Tibial artery (tissue), 4 donors: ENCODE measurements around the gene MYOCOS.

Experiments
- DNase-seq, 2 donors: peaks; one replicate each; pipeline ENCODE4 v3.0.0-alpha.2; 2019
- H3K27ac ChIP-seq, 2 donors: fragments of 200-600 bp; sonication (generic) in 1 of 2; 1 replicate in 1 of 2; 2 replicates in 1 of 2; pipeline ENCODE4 v1.5.1; 2018 to 2019; ENCODE audit warnings: mild to moderate bottlenecking in 1 of 2
- H3K27me3 ChIP-seq, 2 donors: fragments of 200-600 bp; sonication (generic) in 1 of 2; one replicate each; pipeline versions ENCODE4 v1.5.1 to v1.6.0; 2016 to 2019
- H3K36me3 ChIP-seq, 3 donors: fragments of 200-600 bp; sonication (generic) in 2 of 3; one replicate each; pipeline ENCODE4 v1.5.1; 2016 to 2019; ENCODE audit warnings: mild to moderate bottlenecking in 2 of 3
- H3K4me1 ChIP-seq, 4 donors: fragments of 200-600 bp; sonication (generic) in 2 of 4; 1 replicate in 3 of 4; 2 replicates in 1 of 4; pipeline ENCODE4 v1.5.1; 2016 to 2019
- H3K4me3 ChIP-seq, 2 donors: fragments of 200-600 bp; sonication (generic) in 1 of 2; 1 replicate in 1 of 2; 2 replicates in 1 of 2; pipeline ENCODE4 v1.5.1; 2018 to 2019; ENCODE audit warnings: mild to moderate bottlenecking in 2 of 2
- H3K9me3 ChIP-seq, 3 donors: fragments of 200-600 bp; sonication (generic) in 1 of 3; one replicate each; pipeline ENCODE4 v1.5.1; 2016 to 2019
- intact Hi-C: fragments of 100-400 bp; cut with DNase I; formaldehyde crosslinking; loops from one replicate; pipeline ENCODE4 v1.15.0; 2023; ENCODE audit warnings: low total_unique reads
- TF ChIP-seq, protein P1 (sequence below), 2 experiments: fragments of 200-600 bp in 1 of 2; fragments of 450-650 bp in 1 of 2; IDR thresholded peaks; one replicate each; pipeline ENCODE4 v1.5.1; 2017 to 2019; ENCODE audit warnings: antibody characterized with exemption in 2 of 2, mild to moderate bottlenecking in 1 of 2, moderate library complexity in 1 of 2

Gene MYOCOS

DNA sequence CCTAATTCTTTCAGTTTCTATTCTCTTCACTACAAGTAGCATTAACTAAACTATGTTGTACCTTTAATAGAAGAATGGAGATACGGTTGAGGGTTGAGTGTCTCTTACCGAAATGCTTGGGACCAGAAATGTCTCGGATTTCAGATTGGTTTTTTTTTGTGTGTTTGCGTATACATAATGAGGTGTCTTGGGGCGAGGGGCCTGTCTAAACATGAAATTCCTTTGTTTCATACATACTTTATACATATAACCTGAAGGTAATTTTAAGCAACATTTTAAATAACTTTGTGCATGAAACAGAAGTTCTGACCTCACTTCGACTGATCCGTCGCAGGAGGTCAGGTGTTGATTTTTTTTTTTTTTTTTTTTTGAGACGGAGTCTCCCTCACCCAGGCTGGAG, 36.3 kb upstream of the MYOCOS start:
- H3K27me3 ChIP-seq, result no peaks in the 10 kb centered on the region
- TF ChIP-seq, protein P1, sequence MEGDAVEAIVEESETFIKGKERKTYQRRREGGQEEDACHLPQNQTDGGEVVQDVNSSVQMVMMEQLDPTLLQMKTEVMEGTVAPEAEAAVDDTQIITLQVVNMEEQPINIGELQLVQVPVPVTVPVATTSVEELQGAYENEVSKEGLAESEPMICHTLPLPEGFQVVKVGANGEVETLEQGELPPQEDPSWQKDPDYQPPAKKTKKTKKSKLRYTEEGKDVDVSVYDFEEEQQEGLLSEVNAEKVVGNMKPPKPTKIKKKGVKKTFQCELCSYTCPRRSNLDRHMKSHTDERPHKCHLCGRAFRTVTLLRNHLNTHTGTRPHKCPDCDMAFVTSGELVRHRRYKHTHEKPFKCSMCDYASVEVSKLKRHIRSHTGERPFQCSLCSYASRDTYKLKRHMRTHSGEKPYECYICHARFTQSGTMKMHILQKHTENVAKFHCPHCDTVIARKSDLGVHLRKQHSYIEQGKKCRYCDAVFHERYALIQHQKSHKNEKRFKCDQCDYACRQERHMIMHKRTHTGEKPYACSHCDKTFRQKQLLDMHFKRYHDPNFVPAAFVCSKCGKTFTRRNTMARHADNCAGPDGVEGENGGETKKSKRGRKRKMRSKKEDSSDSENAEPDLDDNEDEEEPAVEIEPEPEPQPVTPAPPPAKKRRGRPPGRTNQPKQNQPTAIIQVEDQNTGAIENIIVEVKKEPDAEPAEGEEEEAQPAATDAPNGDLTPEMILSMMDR (IDR thresholded peaks at IDR 0.05), result no peak
- H3K4me3 ChIP-seq, result no peak overlapping the region
- DNase-seq, result no peak
- H3K4me1 ChIP-seq, result peaks cover 0 to 14% (median 0%) of the 10 kb centered on the region in 4 donors
- intact Hi-C loops, result no loop called here
- no peak overlapping the region for H3K27ac ChIP-seq
- H3K36me3 ChIP-seq, result peaks cover 70 to 95% (median 77%) of the 10 kb centered on the region in 3 donors
- H3K9me3 ChIP-seq, result no peaks in the 10 kb centered on the region

DNA sequence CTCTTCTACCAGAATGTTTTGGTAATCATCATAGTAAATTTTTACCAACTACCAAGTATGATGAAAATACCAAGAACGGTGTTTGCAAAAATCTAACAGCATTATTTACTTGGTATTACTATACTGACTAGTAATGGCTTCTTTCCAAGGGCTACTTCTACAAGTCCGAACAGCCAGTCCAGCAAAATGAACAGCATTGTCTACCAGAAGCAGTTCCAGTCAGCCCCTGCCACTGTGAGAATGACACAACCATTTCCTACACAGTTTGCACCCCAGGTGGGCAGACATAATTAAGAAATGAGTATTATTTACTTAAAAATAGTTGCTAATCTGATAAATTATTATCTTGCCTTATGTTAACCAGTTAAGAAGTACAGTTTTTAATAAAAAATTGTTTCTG, 33.8 kb upstream of the MYOCOS start:
- no peak for DNase-seq
- intact Hi-C loops, result no loop called here
- Histone ChIP-seq H3K9me3 (no peaks in the 10 kb centered on the region), H3K27ac (no peak overlapping the region), H3K4me3 (no peak overlapping the region), H3K4me1 (peaks cover 0 to 14% (median 0%) of the 10 kb centered on the region in 4 donors), H3K36me3 (peaks cover 81 to 98% (median 91%) of the 10 kb centered on the region in 3 donors), H3K27me3 (no peaks in the 10 kb centered on the region)
- TF ChIP-seq, protein P1 (IDR thresholded peaks at IDR 0.05), result no peak

DNA sequence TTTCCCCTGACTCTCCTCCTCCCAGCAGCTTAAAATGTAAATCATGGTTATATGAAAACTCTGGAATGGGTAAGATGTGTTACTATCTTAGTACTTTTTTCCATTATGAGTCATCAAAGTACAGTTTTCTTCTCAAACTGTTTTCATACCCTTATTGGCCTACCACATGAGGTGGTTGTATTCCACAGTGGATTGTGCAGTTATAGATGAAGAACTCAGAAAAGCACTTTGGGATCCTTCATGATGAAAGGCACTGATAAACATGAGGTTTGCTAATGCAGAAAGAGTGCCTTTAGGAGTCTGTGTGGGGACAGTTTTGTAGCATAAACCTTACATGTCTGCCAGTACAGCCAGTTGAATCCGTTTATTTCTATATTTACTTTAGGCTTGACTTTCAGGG, 32.0 kb upstream of the MYOCOS start:
- H3K36me3 ChIP-seq, result peaks cover 72 to 98% (median 79%) of the 10 kb centered on the region in 3 donors

DNA sequence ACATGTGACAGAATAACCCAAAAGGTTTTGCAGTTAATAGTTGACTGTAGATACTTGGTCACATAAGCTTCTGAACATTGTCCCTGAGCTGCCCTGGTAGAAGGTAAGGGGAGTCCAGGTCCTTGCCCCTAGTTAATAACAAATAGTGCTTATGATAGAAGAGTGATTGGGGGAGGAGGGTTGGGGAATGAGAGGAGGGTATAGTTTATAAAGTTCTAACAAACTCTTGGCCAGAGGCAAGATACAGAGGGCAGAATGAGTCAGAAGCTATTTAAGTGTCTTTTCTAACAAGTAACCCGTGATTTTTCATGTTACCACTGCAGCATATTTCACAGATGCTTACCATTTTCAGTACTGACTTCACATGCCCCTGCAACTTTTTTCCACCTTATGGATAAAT, 26.7 kb upstream of the MYOCOS start:
- Histone ChIP-seq H3K4me3 (no peak overlapping the region), H3K36me3 (peaks cover 29 to 51% (median 33%) of the 10 kb centered on the region in 3 donors), H3K9me3 (no peaks in the 10 kb centered on the region), H3K27me3 (no peaks in the 10 kb centered on the region), H3K27ac (no peak overlapping the region), H3K4me1 (peaks cover 0 to 4% (median 0%) of the 10 kb centered on the region in 4 donors)
- TF ChIP-seq, protein P1 (IDR thresholded peaks at IDR 0.05), result no peak
- DNase-seq, result no peak
- intact Hi-C loops, result no loop called here

More for the DNA sequence above, 32.0 kb upstream of the MYOCOS start:
- no peaks in the 10 kb centered on the region for H3K27me3 ChIP-seq
- H3K9me3 ChIP-seq, result no peaks in the 10 kb centered on the region
- H3K4me3 ChIP-seq, result no peak overlapping the region
- TF ChIP-seq, protein P1 (IDR thresholded peaks at IDR 0.05), result no peak
- peak overlapping the region in 1 of 2 donors; percentile 17 for H3K27ac ChIP-seq
- H3K4me1 ChIP-seq, result peaks cover 0 to 14% (median 0%) of the 10 kb centered on the region in 4 donors
- no peak for DNase-seq
- intact Hi-C loops, result no loop called here

DNA sequence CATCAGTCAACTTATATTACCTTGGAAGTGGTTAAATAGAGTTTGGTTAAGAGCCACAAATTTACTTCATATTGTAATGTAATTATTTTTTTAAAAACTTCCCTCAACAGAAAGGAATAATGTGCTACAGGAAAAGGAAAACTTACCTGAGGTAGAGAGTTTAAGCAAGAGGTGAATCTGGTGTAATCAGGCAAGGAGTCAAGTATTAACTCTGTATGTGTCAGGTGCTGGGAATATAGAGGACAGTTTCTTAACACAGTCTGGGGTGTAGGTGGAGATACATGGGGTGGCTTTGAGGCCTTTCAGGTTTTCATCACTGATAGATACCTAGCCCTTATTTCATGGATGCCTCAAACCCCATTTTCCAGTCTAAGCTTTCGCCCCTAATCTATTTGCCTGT, 25.9 kb upstream of the MYOCOS start:
- intact Hi-C loops, result no loop called here
- TF ChIP-seq, protein P1 (IDR thresholded peaks at IDR 0.05), result no peak
- H3K4me1 ChIP-seq, result no peaks in the 10 kb centered on the region
- no peaks in the 10 kb centered on the region for H3K27me3 ChIP-seq
- H3K27ac ChIP-seq, result no peak overlapping the region
- DNase-seq, result no peak
- peaks cover 24 to 43% (median 27%) of the 10 kb centered on the region in 3 donors for H3K36me3 ChIP-seq
- no peak overlapping the region for H3K4me3 ChIP-seq
- H3K9me3 ChIP-seq, result no peaks in the 10 kb centered on the region

DNA sequence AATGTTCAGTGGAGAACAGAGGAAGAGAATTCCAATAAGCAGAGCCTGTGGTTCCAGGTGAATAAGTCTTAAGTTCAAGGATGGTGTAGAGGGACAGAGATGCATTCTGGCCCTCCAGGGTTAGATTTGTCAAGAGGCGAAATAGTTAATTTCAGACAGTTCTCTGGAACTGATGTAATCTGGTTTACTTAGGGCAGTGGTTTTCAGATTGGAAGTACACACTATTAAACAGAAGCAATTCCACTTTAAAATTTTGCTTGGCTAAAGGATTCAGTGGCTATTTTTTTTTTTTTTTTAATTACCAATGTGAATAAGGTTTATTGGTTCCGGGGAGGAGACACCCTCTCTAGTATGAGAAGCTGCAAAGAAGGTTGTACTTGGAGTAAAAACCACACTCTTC, 25.3 kb upstream of the MYOCOS start:
- Histone ChIP-seq H3K27me3 (no peaks in the 10 kb centered on the region), H3K4me1 (no peaks in the 10 kb centered on the region), H3K36me3 (peaks cover 20 to 37% (median 21%) of the 10 kb centered on the region in 3 donors), H3K27ac (no peak overlapping the region), H3K4me3 (no peak overlapping the region), H3K9me3 (no peaks in the 10 kb centered on the region)
- intact Hi-C loops, result no loop called here
- TF ChIP-seq, protein P1 (IDR thresholded peaks at IDR 0.05), result no peak
- no peak for DNase-seq
